ENCODE results near the gene ZNF839.

- no peak for TF ChIP-seq CTCF (conservative IDR thresholded peaks at IDR 0.05; ENCODE audit: low read length)
- TF ChIP-seq EZH2phosphoT487 (IDR thresholded peaks at IDR 0.05; ENCODE audit: borderline replicate concordance, low read depth, low read length): no peak
Observed at GRCh38 chr14:102335163-102335562, 15.6 kb downstream of the ZNF839 start.
